ENCODE measurements around the gene VANGL2.

GRCh38 chr1:160402001-160402795 lies 1.8 kb downstream of the VANGL2 start:
- no peak for TF ChIP-seq EP300 (IDR thresholded peaks at IDR 0.05)
- TF ChIP-seq POLR2A (IDR thresholded peaks at IDR 0.05) = no peak
- no peak for TF ChIP-seq CTCF (IDR thresholded peaks at IDR 0.05)
